GM23248 (cell line): ENCODE results near the gene PRKCB. TPM values are rescaled to one million over a fixed set of nuclear protein-coding genes. Genes with fewer than 3 reads are reported as not detected.

ENCODE experiments used
- DNase-seq: peaks from one replicate; pipeline ENCODE4 v3.0.0-alpha.2; 2015
- H2AFZ ChIP-seq: fragments of 200-600 bp; sonication (generic); 2 replicates; pipeline ENCODE4 v1.6.1; 2016; ENCODE audit warnings: antibody characterized with exemption
- H3F3A ChIP-seq: fragments of 200-600 bp; sonication (generic); 2 replicates; pipeline ENCODE4 v1.6.1; 2016; ENCODE audit warnings: mild to moderate bottlenecking, antibody characterized with exemption, mixed run types; ENCODE audit not compliant: insufficient read depth
- H3K27ac ChIP-seq: fragments of 200-600 bp; sonication (generic); 2 replicates; pipeline ENCODE4 v1.5.1; 2016; ENCODE audit warnings: mild to moderate bottlenecking
- H3K27me3 ChIP-seq: fragments of 200-600 bp; sonication (generic); replicated peaks from 2 replicates; pipeline ENCODE4 v1.6.1; 2016; ENCODE audit warnings: mild to moderate bottlenecking; ENCODE audit not compliant: insufficient read depth
- H3K36me3 ChIP-seq: fragments of 200-600 bp; sonication (generic); 2 replicates; pipeline ENCODE4 v1.6.1; 2016; ENCODE audit warnings: low read depth, mild to moderate bottlenecking
- H3K4me1 ChIP-seq: fragments of 200-600 bp; sonication (generic); 2 replicates; pipeline ENCODE4 v1.6.1; 2016; ENCODE audit warnings: mild to moderate bottlenecking; ENCODE audit not compliant: insufficient read depth
- H3K4me2 ChIP-seq: fragments of 200-600 bp; sonication (generic); one replicate; pipeline ENCODE4 v1.6.1; 2016; ENCODE audit warnings: mild to moderate bottlenecking; ENCODE audit not compliant: unreplicated experiment
- H3K4me3 ChIP-seq: fragments of 200-600 bp; sonication (generic); 2 replicates; pipeline ENCODE4 v1.5.1; 2016; ENCODE audit warnings: mild to moderate bottlenecking
- H3K79me2 ChIP-seq: fragments of 200-600 bp; sonication (generic); 2 replicates; pipeline ENCODE4 v1.6.1; 2016; ENCODE audit warnings: mild to moderate bottlenecking; ENCODE audit not compliant: insufficient read depth
- H3K9ac ChIP-seq: fragments of 200-600 bp; sonication (generic); 2 replicates; pipeline ENCODE4 v1.6.1; 2016; ENCODE audit warnings: mild to moderate bottlenecking
- H3K9me2 ChIP-seq: fragments of 200-600 bp; sonication (generic); 2 replicates; pipeline ENCODE4 v1.6.1; 2016; ENCODE audit warnings: mixed run types, mild to moderate bottlenecking, moderate library complexity; ENCODE audit not compliant: insufficient read depth
- H3K9me3 ChIP-seq: fragments of 200-600 bp; sonication (generic); one replicate; pipeline ENCODE4 v1.6.1; 2017; ENCODE audit warnings: low read depth
- H4K20me1 ChIP-seq: fragments of 200-600 bp; sonication (generic); 2 replicates; pipeline ENCODE4 v1.6.0; 2016; ENCODE audit not compliant: insufficient read depth
- EZH2 ChIP-seq: fragments of 200-600 bp; sonication (generic); IDR thresholded peaks from 2 replicates; pipeline ENCODE4 v1.6.1; 2018; ENCODE audit warnings: antibody characterized with exemption, mild to moderate bottlenecking; ENCODE audit not compliant: insufficient read depth, poor library complexity, severe bottlenecking
- EZH2phosphoT487 ChIP-seq: fragments of 200-600 bp; sonication (generic); IDR thresholded peaks from 2 replicates; pipeline ENCODE4 v1.6.1; 2018; ENCODE audit warnings: antibody characterized with exemption, moderate library complexity, mild to moderate bottlenecking, low read depth; ENCODE audit not compliant: insufficient read depth
- WGBS, 2 experiments: methylation state at CpG; one replicate each; pipeline ENCODE4 v1.1.6; 2015 to 2017; ENCODE audit warnings: low lambda C conversion rate in 2 of 2, low coverage in 1 of 2; ENCODE audit errors: missing lambda C conversion rate in 2 of 2; 5-methylcytosine and 5-hydroxymethylcytosine counted together
- in situ Hi-C: fragments of 300-500 bp; cut with MboI; formaldehyde crosslinking; loops from 2 replicates; pipeline ENCODE4 v1.15.0; 2020
- polyA plus RNA-seq: library from polyadenylated mRNA; unstranded; fragments of >200 nt; fragmentation: Nextera tagmentation; extraction: Ambion mirVana; gene quantifications from 2 replicates; pipeline ENCODE4 v1.2.1, GENCODE V29; 2016
- total RNA-seq: library from RNA; depleted of rRNA; stranded (reverse); fragments of >200 nt; shearing (Covaris generic); gene quantifications from 2 replicates; pipeline ENCODE4 v1.2.3, GENCODE V29; 2014

The PRKCB gene
- total and polyA plus RNA-seq, 2 experiments from 2014 or later, result not detected

GRCh38 chr16:23833504-23833903 lies 2.3 kb upstream of the PRKCB start:
- Histone ChIP-seq H2AFZ (no peak overlapping the region), H4K20me1 (no peaks in the 10 kb centered on the region), H3K4me1 (no peaks in the 10 kb centered on the region), H3K9me2 (no peaks in the 10 kb centered on the region), H3K27me3 (peaks cover 24% of the 10 kb centered on the region), H3K36me3 (no peaks in the 10 kb centered on the region), H3F3A (no peaks in the 10 kb centered on the region), H3K4me2 (no peak overlapping the region), H3K27ac (no peak overlapping the region), H3K4me3 (no peak overlapping the region), H3K79me2 (no peaks in the 10 kb centered on the region), H3K9ac (no peak overlapping the region), H3K9me3 (no peaks in the 10 kb centered on the region)
- in situ Hi-C loops, result no loop called here
- no peak for TF ChIP-seq EZH2
- no peak for TF ChIP-seq EZH2phosphoT487
- 39 to 41% methylated on average over 2 of the region's 2 CpGs for WGBS, 2 experiments
- no peak for DNase-seq

GRCh38 chr16:23833960-23834685 lies 1.7 kb upstream of the PRKCB start:
- Histone ChIP-seq H3K9ac (no peak overlapping the region), H3K79me2 (no peaks in the 10 kb centered on the region), H3F3A (no peaks in the 10 kb centered on the region), H3K27ac (no peak overlapping the region), H3K9me3 (no peaks in the 10 kb centered on the region), H3K4me2 (no peak overlapping the region), H3K9me2 (no peaks in the 10 kb centered on the region), H3K4me1 (no peaks in the 10 kb centered on the region), H3K4me3 (no peak overlapping the region), H3K27me3 (peaks cover 30% of the 10 kb centered on the region), H4K20me1 (no peaks in the 10 kb centered on the region), H2AFZ (no peak overlapping the region), H3K36me3 (no peaks in the 10 kb centered on the region)
- WGBS, 2 experiments, result 44 to 46% methylated on average over 7 of the region's 7 CpGs
- no peak for DNase-seq
- TF ChIP-seq EZH2 (no peak), EZH2phosphoT487 (no peak)
- in situ Hi-C loops, result no loop called here

GRCh38 chr16:23836078-23836403 lies 258 bp downstream of the PRKCB start:
- H3K4me3 ChIP-seq, result no peak overlapping the region
- no peaks in the 10 kb centered on the region for H3K79me2 ChIP-seq
- WGBS, 2 experiments, result 0 to 3% methylated on average over 2 to 40 of the region's 45 CpGs
- no peaks in the 10 kb centered on the region for H3K9me2 ChIP-seq
- DNase-seq, result no peak
- H3F3A ChIP-seq, result no peaks in the 10 kb centered on the region
- no peak overlapping the region for H2AFZ ChIP-seq
- no peak overlapping the region for H3K27ac ChIP-seq
- no peaks in the 10 kb centered on the region for H4K20me1 ChIP-seq
- H3K4me2 ChIP-seq, result no peak overlapping the region
- peaks cover 33% of the 10 kb centered on the region for H3K27me3 ChIP-seq
- in situ Hi-C loops, result no loop called here
- no peaks in the 10 kb centered on the region for H3K9me3 ChIP-seq
- no peaks in the 10 kb centered on the region for H3K4me1 ChIP-seq
- no peak overlapping the region for H3K9ac ChIP-seq
- TF ChIP-seq EZH2phosphoT487 (no peak), EZH2 (no peak)
- H3K36me3 ChIP-seq, result no peaks in the 10 kb centered on the region

- in situ Hi-C loops, result no loop called here
- Histone ChIP-seq H3K9me3 (no peaks in the 10 kb centered on the region), H3K36me3 (no peaks in the 10 kb centered on the region), H3K4me2 (no peak overlapping the region), H3K27me3 (peaks cover 33% of the 10 kb centered on the region), H3K9ac (no peak overlapping the region), H4K20me1 (no peaks in the 10 kb centered on the region), H3K4me1 (no peaks in the 10 kb centered on the region), H3K27ac (no peak overlapping the region), H3K9me2 (no peaks in the 10 kb centered on the region), H3F3A (no peaks in the 10 kb centered on the region), H3K4me3 (no peak overlapping the region), H2AFZ (no peak overlapping the region), H3K79me2 (no peaks in the 10 kb centered on the region)
- WGBS, 2 experiments, result 2 to 4% methylated on average over 27 to 55 of the region's 63 CpGs
- TF ChIP-seq EZH2phosphoT487 (no peak), EZH2 (no peak)
- DNase-seq, result no peak
Measured at GRCh38 chr16:23836404-23837311, 875 bp downstream of the PRKCB start.
